Ammon's horn (tissue), 1 donor: ENCODE data around the gene KANTR.

Experiments
- DNase-seq: peaks from one replicate; pipeline ENCODE4 v3.0.0-alpha.2; 2016; ENCODE audit warnings: low spot score

Gene KANTR

GRCh38 chrX:53081925-53082772, 11.8 kb upstream of the KANTR start, which contains the start of gene TSPYL2:
TSS of gene TSPYL2 (plus strand) at chrX:53082367. CDS start at chrX:53082499, 132 bp downstream.
- peak; percentile 97 for DNase-seq

- no peak for DNase-seq
Measured at GRCh38 chrX:53082773-53083616, 10.9 kb upstream of the KANTR start.

DNA sequence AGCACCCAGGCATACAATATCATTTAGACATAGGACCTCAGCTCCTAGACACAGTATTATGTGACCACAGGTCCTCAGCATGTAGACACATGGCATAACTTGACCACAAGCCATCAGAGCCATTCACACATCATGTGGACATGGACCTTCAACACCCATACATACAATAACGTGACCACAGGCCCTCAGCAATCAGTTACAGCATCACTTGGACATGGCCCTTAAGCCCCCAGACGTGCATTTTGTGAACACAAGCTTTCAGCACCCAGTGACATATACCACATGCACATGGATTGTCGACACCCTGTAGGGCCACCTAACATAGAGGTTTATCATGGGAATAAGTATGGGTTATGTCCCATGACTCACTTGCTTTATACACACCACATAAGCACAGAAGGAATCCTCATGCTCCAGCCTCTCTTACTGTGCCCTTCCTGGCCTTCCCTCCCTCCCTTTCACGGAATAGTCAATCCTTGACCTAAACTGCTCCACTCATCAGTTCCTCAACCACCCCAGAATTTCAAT, 9.8 kb upstream of the KANTR start:
- no peak for DNase-seq

GRCh38 chrX:53084863-53085262, 9.1 kb upstream of the KANTR start:
- DNase-seq = no peak

DNA sequence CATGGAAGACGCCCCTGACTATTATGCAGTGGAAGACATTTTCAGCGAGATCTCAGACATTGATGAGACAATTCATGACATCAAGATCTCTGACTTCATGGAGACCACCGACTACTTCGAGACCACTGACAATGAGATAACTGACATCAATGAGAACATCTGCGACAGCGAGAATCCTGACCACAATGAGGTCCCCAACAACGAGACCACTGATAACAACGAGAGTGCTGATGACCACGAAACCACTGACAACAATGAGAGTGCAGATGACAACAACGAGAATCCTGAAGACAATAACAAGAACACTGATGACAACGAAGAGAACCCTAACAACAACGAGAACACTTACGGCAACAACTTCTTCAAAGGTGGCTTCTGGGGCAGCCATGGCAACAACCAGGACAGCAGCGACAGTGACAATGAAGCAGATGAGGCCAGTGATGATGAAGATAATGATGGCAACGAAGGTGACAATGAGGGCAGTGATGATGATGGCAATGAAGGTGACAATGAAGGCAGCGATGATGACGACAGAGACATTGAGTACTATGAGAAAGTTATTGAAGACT, 8.2 kb upstream of the KANTR start:
- no peak for DNase-seq

- DNase-seq = peak; percentile 42
Measured at GRCh38 chrX:53086464-53086863, 7.5 kb upstream of the KANTR start.

- no peak for DNase-seq
Measured at GRCh38 chrX:53087388-53087831, 6.5 kb upstream of the KANTR start.

GRCh38 chrX:53088136-53088974, 5.6 kb upstream of the KANTR start:
- peak; percentile 81 for DNase-seq

- peak; percentile 72 for DNase-seq
Measured at GRCh38 chrX:53089224-53089842, 4.6 kb upstream of the KANTR start.

- DNase-seq = no peak
Measured at GRCh38 chrX:53089925-53090324, 4.0 kb upstream of the KANTR start.

DNA sequence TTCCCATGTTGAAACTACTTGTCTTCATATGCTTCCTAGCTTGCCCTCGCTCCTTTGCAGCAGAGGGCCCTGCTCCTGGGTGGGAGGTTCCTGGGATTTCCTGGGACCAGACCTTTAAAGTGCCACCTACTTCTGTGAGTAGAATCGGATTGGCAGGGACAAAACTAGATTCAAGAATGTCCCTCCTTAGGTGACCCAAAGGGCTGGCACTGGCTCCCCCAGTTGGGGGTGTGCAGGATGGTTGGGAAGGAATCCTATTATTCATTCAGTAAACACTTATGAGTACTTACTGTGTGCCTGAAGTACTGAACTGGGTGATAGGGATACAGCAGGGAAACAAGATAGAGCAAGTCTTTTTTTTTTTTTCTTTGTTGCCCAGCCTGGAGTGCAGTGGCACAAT, 2.6 kb upstream of the KANTR start:
- DNase-seq = no peak

DNA sequence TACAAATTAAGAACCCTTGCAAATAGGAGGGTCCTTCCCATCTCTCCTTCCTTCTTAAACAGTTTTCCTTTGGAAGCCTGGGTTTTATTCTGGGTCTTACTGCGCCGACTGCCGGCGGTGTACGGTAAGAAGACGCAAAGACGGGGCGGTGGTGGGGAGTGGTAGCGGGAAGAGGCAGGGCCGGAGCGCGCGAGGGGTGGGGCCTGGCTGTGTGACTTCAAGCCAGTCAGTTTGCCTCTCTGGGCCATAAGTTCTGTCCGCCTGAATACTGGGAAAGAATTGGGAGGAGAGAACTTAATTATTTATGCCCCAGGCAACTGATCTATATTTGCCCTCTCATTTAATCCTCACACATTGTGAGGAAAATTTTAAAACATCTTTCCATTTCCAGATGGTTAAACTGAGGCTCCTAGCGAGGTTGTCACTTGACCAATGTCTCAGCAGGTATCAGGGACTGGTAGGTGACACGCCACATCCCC, 726 bp upstream of the KANTR start:
- DNase-seq = peak; percentile 82

DNA sequence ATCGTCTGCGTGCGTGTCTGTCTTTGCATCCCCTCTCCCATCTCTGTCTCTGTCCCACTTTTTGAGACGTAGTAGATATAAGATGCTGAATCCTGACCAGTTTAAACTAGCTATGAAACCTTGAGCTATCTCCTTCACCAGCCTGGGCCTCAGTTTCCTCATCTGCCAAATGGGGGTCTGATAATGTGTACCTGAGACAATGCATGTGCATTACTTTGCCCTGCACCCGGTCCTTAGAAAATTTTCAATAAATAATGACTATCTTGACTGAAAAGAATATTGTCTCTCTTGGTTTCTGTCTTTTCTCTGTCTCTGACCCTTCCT, 602 bp downstream of the KANTR start:
- DNase-seq = no peak

DNA sequence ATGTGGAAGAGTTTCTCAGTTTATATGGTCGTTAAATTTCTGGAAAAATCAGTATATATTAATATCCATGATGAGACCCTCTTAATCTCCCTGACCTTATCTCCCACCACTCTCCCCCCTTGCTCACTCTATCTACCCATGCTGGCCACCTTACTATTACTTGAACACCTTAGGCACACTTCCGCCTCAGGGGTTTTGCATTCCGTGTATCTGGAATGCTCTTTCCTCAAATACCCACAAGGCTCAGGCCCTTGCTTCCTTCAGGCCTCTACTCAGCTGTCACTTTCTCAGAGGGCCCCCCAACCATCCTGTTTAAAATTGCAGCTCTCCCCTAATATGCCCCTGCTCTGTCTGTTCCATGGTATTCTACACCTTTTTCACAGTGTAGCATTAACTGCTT, 1.9 kb downstream of the KANTR start:
- DNase-seq = no peak

DNA sequence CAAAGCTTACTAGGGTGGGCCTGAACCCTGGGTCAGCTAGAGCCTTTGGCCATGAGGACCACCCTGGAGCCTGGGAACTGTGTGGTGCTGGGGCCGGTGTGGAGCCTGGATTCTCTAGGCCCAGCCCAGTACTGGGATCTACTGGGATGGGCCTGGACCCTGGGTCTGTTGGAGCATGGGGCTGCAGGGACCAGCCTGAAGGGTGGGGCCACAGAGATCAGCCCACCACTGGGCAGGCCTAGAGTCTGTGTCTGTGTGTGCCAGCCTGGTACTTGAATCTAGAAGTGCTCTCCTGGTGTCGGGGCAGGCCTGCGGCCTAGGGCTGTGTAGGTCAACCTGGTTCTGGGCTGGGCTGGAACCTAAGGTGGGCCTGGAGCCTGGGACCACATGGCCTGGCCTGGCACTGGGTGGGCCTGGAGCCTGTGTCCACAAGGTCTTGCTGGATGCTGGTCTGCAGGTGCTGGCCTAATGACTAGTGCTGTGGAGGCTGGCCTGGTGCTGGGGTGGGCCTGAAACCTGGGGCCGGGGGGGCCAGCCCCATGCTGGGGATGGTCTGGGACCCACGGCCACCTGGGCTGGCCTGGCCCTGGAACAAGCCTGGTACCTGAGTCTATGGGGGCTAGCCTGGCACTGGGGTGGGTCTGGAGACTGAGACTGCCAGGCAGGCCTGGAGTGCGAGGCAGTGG, 21.1 kb downstream of the KANTR start:
- no peak for DNase-seq

GRCh38 chrX:53115550-53115874, 21.6 kb downstream of the KANTR start:
- DNase-seq = no peak

DNA sequence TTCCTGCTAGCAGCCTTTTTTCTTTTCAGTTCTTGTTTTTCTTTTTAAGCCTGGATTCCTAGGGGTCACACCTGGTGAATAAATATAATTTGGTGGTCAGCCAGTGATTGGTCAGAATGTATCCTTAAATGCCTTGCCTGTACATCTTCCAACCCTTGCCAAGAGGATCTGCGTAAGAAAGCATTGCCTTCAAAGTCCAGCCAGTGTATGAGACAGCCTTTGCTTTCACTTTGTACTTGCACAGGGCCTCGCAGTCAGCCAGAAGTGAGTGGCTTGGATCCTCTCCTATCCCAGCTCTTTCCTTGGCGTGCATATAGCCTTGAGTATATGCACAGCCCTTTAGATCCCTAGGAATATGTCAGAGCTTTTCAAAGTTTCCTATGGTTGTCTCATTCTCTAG, 22.2 kb downstream of the KANTR start:
- peak; percentile 7 for DNase-seq

DNA sequence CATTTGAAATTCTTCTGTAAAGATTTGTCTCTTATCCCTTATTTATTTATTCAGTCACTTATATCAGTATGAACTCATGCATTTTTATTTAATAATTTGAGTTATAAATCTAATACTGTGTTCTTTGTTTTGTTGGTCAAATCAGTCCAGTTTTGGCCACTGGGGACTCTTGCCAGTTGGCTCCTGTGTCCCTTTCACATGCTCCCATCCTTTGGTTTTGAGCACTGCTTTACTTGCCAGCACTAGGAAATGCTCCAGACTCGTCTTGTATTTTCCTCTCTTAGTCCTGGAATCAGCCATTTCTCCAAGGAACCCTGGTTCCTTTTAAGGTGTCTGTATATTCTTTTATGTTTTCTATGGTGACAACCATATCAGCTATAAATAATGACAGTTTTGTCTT, 28.1 kb downstream of the KANTR start:
- DNase-seq = peak; percentile 6

DNA sequence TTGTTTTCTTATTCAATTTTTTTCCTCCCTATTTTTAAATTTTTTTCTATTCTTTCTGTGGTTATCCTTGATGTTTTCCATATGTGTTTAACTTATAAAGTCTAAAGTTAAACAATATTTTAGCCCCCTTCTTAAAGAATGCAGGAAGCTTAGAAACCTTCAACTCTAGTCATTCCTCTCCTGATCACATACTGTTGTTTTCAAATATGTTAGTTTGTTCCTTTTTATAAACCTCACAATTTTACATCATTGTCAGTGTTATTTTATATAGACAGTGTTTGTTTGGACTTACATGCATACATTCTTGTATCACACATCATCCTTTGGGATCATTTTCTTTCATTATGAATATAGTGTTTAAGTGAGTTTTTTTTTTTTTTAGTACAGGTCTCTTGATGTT, 31.6 kb downstream of the KANTR start:
- DNase-seq = no peak

DNA sequence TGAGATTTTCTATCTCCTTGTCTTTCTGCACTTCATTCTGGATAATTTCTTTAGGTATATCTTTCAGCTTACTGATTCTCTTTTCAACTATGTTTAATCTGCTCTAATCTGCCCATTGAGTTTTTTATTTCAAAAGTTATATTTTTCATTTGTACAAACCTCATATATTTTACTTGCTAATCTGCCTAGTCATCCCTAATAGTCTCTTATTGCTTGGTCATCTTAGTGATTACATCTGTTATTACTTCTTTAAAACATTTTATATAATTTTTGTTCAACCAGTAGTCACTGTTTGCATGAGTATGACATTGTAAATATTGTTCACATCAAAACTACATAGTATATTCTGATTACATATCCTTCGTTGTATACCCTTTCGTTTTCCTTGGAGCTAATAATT, 32.4 kb downstream of the KANTR start:
- no peak for DNase-seq
